Measurements from ENCODE around the gene RARB.

DNA sequence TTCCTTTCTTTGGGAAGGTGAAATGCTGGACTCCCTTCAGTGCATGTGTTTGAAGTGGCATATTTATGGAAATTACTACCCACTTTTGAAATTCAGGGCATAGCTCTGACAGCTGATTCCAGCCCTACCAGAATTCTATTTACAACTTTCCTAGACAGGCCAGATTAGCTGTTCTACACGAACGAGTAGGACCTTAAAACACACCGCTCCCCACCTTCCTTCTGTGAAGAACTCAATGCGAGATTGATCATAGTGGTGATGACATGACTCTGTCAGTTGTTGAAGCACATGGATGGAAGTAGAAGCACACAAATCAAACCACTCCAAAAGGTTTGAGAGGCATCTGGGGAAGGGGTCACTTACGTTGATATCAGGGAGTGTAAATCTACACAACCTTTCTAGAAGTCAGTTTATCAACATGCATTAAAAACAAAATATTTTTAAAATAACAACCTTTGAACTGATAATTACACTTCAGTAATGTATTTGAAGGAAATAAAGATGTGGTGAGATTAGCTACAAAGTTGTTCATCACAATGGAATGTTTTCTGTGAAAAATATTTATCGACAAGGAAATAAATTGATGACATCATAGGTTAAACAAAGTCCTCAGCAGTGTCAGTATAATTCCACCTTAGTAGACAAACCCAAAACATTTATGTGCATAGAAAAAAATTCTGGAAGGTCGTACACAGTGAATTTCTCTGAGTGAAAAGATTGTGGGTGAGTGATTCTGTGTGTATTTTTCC is 29.8 kb downstream of the RARB start:
- TF ChIP-seq, protein P1, sequence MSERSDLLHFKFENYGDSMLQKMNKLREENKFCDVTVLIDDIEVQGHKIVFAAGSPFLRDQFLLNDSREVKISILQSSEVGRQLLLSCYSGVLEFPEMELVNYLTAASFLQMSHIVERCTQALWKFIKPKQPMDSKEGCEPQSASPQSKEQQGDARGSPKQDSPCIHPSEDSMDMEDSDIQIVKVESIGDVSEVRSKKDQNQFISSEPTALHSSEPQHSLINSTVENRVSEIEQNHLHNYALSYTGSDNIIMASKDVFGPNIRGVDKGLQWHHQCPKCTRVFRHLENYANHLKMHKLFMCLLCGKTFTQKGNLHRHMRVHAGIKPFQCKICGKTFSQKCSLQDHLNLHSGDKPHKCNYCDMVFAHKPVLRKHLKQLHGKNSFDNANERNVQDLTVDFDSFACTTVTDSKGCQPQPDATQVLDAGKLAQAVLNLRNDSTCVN (tag by site-specific recombination; optimal IDR thresholded peaks at IDR 0.05), result no peak
- no peak for TF ChIP-seq ZNF426 (tag by site-specific recombination; IDR thresholded peaks at IDR 0.05)
